Renal cortical epithelial cell (primary cell): Measurements from ENCODE around the gene PTGR3. TPM values are rescaled to one million over a fixed set of nuclear protein-coding genes. Genes with fewer than 3 reads are reported as not detected.

Experiments used
- DNase-seq: peaks from one replicate; pipeline ENCODE4 v3.0.0-alpha.2; 2011; ENCODE audit warnings: low read depth
- total RNA-seq: library from RNA; depleted of rRNA; stranded (reverse); fragments of >200 nt; gene quantifications from 2 replicates; pipeline ENCODE4 v1.2.3, GENCODE V29; 2014

Gene PTGR3, protein sequence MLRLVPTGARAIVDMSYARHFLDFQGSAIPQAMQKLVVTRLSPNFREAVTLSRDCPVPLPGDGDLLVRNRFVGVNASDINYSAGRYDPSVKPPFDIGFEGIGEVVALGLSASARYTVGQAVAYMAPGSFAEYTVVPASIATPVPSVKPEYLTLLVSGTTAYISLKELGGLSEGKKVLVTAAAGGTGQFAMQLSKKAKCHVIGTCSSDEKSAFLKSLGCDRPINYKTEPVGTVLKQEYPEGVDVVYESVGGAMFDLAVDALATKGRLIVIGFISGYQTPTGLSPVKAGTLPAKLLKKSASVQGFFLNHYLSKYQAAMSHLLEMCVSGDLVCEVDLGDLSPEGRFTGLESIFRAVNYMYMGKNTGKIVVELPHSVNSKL
- total RNA-seq: 4.3 and 14.9 TPM in 2 replicates

DNA sequence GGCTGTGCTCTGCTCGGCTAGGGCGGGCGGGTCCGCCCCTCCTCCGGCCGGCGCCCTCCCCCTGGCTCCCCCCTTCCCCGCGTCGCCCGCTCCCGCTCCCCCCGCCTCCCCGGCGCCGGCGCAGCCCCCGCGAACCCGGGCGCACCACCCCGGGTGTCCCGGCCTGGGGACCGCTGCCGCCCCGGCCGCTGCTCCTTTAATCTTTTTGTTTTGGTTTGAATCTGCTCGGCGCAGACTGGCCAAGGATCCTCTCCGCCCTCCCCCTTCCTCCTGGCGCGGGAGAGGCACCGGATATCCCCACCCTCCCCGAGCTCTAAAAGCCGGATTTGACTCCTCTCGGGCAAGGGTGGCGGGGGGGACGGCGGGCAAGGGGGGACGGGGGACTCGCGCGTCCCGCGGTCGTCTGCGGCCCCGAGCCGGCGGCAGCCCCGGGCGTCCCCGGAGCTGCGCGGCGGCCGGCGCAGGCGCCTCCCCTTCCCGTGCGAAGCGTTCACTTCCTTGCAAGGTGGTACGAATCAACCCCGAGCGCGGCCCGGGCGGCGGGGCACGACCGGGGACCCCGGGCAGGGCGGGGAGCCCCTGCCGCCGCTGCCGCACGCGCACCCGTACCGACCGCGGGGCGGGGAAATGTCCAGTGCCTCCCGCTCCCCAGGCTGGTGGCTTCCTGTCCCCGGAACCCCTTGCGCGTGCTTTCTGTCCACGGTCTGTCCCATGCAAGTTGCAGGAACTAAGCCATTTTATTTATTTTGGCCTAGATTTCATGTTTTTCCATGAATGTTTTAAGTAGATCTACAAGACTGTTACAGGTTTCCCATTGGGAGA lies at the start of gene PTGR3:
TSS of gene PTGR3 (minus strand) at position 11 of the 822 bp plus-strand sequence. CDS start 81 bp downstream, outside the sequence.
- DNase-seq: peak; percentile 51

DNA sequence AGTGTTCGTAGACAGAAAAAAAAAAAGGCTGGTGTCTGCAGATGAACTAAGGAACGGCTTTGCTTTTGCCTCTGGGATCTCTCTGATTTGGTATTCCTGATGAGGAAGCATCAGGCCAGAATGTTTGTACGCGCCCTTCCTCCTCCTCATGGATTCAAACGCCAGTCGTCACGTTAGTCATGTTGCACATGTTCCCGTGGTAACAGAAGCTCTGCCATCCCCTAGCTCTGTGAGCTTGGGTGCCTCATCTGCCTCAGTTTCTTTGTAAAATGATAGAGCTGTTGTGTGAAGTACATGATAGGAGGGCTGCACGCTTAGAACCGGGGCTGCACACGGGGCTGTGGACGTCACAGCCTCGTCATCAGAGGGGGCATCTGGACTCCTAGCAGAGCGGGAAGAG lies 48.7 kb upstream of the PTGR3 start:
- no peak for DNase-seq

DNA sequence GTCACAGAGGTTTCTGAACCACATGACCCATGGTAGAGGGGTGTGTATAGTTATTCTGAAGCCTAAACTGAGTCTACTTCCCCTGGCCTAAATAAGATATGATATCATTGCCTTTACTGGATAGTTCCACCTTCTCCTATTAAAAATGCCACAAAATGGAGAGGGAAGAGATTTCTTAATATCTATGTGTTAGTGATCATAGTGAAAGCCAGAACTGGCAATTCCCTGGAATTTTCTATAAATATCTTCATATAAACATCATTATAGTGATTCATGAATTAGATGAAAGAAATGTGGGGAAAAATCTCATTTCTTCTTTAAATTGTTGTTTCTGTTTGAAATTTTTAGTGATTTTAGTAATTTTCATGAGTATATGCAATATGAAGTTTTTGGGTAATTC lies 47.4 kb upstream of the PTGR3 start:
- DNase-seq: no peak

DNA sequence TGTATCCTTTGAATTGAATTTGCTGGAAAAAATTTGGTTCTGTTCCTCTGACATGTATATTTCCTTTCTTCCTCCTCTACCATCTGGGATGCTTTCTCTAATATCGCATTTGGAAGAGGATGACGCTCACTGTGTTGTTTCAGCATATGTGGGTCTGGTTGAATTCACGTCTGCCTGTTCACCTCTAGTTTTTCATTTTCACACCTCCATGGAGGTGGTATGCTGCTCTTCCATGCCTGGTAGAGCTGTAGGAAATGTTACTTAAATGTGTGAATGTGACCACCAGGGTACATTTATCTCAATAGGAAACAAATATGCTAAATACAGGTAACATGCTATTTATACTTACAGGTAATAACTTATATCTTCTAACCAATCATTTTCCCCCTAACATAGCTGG lies 46.2 kb upstream of the PTGR3 start:
- DNase-seq: no peak

DNA sequence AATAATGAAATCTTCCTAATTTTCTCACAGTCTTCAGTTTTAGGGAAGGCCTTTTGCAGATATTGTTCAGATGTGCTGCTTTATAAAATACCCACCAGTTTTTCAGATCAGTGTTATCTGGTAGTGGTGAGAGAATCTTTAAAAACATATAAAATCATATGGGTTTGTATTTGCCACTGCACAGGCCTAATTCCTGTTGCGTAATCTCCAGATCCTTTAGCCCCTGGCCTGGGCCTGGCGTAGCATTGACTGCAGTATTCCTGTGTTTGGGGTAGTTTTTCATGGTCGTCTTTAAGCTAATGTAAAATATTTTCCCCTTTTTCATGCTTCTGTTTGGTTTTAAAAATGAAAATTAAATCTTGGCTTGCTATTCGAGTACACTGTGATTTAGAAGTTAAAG lies 44.8 kb upstream of the PTGR3 start:
- no peak for DNase-seq

DNA sequence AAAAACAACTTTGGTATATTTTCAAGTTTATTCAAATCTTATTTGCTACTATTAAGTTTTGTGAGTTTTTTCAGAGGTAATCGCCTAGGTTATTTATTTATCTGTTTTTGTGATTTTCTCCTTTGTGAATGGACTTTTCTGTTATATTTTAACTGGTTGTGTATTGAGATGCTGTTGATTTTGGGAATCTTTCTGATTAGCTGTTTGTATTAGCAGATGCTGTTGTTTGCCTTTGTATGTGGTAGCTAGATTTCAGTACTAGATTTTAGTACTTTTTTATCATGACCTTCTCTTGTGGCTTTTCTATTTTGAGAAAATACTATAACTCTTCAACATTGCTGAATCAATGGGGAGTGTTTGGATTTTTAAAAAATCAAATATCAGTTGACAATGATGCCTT lies 44.1 kb upstream of the PTGR3 start:
- DNase-seq: no peak

DNA sequence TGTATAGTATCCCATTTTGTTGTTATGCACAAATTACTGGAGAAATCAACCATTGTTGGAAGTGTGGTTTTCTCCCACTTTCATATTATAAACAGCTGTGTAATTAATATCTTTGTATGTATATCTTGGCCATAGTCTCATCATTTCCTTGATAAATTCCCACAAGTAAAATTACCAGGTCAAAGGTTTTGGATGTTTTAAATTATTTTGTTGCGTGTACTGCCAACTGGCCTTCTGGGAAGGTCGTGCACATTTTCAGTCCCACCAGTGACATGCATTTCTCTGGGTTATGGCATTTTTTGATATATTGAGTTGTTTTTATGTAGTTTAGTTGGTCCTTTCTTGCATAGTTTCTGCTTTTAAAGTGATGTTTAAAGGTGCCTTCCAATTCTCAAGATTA lies 43.2 kb upstream of the PTGR3 start:
- DNase-seq: no peak

DNA sequence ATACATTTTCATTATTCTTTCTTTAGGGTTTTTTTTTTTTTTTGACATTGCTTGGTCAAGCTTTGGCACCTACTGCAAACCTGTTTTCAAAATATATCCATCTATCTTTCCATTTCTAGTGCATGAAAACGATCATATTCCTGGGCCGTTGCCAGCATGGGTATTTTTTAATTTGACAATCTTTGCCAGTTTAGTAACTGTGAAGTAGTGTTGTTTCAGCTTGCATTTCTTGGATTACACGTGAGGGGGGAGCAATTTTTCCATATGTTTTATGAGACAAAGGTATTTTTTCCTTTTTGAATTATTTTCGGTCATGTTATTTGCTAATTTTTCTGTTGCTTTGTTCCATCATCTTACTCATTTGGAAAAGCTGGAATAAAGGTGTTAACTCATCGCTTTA lies 42.5 kb upstream of the PTGR3 start:
- no peak for DNase-seq

DNA sequence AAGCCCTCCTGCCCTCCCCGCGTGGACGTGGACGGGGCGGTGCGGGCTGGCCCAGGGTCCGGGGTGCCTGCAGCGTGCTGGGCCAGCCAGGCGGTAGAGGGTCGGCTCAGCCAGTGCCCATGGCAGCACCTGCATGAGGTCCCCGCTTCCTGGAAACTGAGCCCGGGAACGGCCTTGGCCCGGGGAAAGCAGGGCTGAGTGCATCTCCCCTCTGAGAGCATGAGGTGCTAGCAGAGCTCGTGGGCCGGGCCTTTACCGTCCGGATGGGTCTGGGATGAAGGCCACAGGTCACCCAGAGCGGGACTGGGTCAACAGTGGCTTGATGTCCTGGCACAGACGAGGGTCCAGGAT lies 41.5 kb upstream of the PTGR3 start:
- DNase-seq: no peak

DNA sequence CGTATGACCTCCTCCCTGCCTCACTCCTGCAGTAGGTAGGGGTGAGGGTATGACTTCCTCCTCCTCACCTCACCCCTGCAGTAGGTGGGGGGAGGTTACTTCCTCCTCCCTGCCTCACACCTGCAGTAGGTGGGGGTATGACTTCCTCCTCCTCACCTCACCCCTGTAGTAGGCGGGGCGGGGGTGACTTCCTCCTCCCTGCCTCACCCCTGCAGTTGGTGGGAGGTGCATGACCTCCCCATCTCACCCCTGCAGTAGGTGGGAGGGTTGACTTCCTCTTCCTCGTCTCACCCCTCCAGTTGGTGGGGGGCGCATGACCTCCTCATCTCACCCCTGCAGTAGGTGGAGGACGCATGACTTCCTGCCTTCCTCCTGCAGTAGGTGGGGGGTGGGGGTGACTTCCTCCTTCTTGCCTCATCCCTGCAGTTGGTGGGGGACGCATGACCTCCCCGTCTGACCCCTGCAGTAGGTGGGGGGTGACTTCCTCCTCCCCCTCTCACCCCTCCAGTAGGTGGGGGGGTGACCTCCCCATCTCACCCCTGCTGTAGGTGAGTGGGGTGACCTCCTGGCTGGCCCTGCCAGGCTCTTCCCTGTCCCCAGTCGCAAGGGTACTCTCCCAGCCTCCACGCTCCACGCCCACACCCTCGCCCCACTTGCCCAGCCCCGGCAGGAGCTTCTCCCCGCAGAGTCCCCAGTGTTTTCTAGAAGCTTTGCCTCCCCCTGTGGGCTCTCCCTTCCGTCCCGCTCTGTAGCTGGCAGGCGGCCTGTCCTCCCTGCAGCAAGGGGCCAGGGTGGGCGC lies 40.9 kb upstream of the PTGR3 start:
- DNase-seq: no peak

DNA sequence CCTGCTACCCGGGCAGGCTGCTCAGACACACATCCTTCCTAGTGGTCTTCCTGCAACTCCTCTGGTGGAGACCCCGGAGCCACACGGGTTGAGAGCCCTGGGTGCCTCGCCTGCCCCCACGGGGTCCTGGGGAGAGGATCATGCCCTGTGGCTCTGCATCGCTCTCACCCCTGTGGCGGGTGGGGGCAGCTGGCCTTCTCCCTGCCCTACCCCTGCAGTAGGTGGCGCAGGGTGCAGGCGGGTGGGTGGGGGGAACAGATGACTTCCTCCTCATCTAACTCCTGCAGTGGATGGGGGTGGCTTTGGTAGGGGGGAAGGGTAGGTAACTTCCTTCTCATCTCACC lies 40.2 kb upstream of the PTGR3 start:
- DNase-seq: no peak

DNA sequence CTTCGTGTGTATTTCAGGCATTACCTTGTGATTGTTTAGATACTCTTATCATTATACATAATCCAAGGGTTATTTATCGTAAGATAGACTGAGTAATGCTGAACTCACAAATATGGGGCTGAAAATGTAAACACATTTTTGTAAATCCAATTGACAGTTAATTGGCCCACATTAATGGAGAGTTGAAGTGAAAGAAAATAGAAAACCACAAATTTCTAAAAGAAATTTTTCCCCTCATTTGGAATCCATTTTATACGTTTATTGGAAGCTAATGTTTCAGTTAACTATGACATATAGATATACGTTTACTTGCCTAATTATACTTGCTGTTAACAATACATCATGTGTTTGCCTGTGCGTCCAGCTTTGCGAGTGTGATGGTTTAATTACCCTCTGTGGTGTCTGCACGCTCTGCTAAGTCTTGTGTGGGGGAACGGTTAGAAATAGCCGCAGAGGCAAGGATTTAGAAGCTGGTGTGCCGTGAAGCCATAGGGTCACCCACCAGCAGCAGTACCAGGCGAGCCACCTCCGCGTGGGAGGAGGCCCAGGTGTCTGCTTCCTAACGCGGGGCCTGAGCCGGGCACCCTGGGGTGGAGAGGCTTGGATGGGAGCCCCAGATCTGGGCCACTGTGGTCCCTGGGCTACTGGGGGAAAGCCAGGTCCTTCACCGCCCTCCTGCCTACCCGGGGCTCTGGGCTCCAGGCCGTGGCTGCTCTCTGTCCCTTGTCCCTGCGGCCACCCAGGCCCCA lies 39.7 kb upstream of the PTGR3 start:
- peak; percentile 23 for DNase-seq

DNA sequence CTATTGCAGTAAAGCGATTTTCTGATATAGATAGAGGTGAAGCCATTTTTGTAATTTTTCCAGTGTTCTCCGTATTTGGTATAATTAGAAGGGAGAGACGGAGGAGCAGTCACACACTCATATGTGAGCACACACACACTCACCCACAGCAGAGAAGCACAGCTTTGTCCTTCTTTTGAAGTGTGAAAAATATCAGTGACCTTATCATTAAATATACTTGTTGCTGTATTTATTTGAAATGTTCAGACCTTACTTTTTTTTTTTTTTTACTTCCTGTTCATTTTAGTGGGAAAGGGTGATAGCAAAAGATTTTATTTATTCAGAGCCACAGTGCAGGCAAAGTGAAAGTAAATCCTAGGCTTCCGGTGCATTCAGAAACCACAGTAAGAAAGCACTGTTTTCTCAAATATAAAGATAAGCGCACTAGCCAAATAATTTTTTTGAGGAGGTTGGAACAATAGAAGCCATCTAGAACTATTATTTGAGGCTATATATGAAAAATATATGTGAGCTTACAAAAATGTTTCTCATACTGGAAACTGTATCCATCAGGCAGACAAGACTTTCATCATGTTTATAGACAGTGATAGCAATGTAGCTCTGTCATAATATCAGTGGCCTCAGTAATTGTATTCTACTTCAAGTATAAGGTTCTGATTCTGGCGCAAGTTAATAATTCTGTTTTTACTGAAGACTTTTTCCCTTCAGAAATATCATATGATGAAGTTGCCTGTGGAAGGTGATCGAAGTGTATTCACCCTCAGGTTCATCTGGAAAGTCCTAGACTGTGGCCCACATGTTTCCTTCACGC lies 38.9 kb upstream of the PTGR3 start:
- DNase-seq: peak; percentile 51

DNA sequence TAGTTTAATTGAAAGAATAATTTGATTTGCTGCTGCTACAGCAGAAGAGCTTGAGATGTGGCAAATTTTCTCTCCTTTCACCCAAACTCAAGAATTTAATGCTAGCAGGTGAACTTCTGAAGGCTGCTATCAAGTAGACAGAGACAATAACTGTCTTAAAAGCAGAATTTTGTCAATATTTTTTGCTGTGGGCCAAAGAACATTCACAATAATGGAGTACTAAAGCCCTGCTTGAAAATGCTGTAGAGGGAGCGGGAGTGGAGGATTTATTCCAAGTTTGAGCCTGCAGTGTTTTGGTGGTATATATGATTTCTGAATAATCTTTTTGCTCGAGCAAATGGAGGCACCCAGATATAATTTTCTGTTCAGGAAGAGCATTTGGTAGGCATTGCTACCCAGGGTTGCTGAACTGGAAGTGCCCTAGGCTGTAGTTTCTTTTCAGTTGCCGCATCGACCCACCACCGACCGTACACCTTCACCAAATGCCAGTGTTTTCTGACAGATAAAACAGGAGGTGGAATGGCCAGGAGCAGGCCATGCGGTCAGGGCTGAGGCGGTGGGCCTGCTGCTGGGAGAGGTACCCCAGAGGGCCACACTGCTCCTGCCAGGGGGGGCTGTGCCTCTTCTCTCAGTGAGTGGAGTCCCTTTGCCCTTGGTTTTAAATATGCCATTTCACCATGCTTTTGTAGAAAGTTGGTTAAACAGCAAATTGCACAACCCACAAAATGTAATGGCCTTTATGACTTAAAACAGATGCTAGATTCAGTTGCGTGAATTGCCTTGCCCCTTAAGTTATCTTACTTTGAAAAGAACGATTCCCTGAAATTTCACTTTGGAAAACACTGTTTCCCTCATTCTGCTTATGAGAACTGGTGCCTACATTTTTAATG lies 38.0 kb upstream of the PTGR3 start:
- no peak for DNase-seq

DNA sequence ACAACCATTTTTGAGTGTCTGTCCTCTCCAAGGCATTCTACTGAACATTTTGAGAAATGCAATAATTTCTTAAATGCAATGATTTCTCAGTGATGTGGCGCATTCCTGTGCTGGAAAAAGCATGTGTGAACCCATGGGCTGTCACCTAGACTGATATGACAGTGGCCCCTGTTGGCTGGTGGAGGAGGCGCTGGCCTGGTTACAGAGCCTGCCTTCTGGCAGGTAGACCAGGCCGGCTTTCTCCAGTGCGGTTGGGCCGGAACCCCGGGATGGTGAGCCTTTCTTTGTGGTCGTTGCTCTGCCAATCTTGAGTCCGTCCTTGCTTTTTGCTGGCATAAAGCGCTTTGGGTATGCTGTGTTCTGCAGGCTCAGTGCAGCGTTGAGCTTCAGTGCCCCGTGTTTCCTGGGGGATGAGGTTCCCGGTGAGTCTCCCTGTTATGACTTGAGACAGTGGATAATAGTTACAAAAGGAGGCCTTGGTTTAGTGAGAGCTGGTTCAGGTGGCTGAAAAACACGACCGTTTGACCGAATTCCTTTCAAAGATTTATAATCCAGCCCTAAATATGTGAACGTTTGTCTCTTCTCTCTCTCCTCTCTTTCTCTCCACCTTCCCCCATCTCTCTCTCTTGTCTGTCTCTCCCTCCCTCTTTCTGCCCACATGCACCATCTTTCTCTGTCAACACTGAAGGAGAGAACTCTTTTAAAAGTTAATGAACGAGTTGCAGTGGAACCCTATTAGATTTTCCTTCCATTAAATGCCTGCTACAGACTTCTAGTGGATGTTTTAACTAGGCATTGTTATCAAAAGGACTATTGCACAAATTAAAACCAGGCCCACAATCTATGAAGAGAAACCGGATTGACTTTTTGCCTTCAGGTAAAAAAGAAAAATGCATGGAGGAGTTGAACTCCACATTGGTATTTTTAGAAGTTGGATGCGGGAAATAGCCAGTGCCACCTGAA lies 35.7 kb upstream of the PTGR3 start:
- DNase-seq: peak; percentile 36

DNA sequence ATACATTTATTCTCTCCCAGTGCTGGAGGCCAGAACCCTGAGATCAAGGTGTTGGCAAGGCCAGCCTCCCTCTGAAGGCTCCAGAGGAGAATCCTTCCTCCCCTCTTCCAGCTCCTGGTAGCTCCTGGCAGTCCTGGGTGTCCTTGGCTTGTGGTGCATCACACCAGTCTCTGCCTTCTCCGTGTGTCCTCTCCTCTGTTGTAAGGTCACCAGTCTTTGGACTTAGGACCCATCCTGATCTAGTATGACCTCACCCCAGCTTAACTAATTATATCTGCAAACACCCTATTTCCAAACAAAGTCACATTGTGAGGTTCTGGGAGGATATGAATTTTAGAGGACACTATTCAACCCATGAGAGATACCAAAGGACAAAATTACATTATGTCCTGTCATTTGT lies 32.8 kb upstream of the PTGR3 start:
- DNase-seq: no peak

DNA sequence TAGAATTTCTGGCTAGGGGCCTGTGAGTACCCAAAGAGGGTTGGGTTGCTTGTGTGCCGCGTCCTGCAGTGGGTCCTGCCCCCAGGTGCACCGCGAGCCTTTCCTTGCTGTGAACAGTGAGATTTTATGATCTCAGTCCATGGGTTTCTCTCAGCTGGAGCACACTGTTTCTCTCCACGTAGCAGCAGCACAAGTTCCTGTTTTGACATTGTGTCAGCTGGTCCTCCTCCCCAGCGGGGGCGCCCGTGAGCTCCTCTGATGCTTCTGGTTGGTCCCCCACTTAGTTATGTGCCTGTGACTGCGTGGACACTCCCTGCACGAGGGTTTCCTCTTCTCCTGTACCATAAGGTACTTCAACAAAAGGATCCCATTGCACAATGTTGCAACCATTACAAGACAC lies 31.5 kb upstream of the PTGR3 start:
- DNase-seq: no peak

DNA sequence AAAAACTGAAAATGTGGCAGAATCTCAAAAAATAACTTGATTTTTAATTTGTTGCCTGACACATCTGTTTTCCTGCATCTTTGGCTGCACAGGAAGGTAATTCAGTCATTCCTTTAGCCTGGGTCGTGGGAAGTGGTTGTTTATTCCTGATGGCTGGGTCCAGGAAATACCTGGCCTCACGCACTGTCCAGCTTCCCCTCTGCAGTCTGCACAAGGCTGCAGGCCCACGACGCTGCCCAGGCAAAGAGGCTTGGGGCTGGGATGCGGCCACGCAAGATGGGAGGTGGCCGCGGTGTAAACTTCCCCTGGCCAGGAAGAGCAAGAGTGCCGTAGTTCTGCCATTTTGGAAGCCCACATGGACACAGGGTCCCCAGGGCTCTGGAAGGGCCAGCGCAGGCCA lies 29.8 kb upstream of the PTGR3 start:
- DNase-seq: no peak

DNA sequence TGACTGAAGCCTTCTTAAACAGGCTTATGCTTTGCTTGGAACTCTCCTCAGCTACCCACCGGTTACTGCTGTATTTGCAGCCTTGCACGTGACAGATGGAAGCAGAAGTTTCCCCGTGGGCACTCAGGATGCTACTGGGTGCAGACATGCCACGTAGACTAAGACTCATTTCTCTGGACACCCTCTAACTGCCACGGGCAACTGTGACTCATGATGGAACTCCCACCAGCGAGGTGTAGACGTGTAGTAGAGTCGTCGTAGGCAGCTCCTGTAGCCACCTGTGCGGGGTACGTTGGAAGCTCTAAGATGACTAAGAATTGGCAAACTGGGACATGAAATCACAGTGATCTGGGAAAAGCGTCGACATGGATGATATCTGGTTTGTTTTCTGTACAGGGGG lies 29.2 kb upstream of the PTGR3 start:
- DNase-seq: no peak
